ENCODE data around the gene UBAP1L. TPM values are rescaled to one million over a fixed set of nuclear protein-coding genes. Genes with fewer than 3 reads are reported as not detected.

Gene UBAP1L
- total RNA-seq, result 1 to 10 TPM in 4 of 5 donors, not detected in 1; 1.8 to 5.3 (median 2.6) TPM
- polyA plus RNA-seq, result 1 to 10 TPM in 2 of 3 donors, not detected in 1; 2.9 to 4.0 TPM
- long read RNA-seq, donor 1, full-length matches to known transcripts, result 2 of 2 reads
- long read RNA-seq, donor 1, partial matches to known transcripts, result 0 of 2 reads
- long read RNA-seq, donor 1, other reads (novel, unspliced or antisense), result 0 of 2 reads
- long read RNA-seq, donor 2, result 0 reads
- long read RNA-seq, donor 3, result 0 reads
- long read RNA-seq, donor 4, result 0 reads
- long read RNA-seq, donor 5, full-length matches to known transcripts, result 2 of 2 reads
- long read RNA-seq, donor 5, partial matches to known transcripts, result 0 of 2 reads
- long read RNA-seq, donor 5, other reads (novel, unspliced or antisense), result 0 of 2 reads
- long read RNA-seq, donor 6, full-length matches to known transcripts, result 3 of 3 reads
- long read RNA-seq, donor 6, partial matches to known transcripts, result 0 of 3 reads
- long read RNA-seq, donor 6, other reads (novel, unspliced or antisense), result 0 of 3 reads
- long read RNA-seq, donor 7, result 0 reads
- long read RNA-seq, donor 8, full-length matches to known transcripts, result 2 of 2 reads
- long read RNA-seq, donor 8, partial matches to known transcripts, result 0 of 2 reads
- long read RNA-seq, donor 8, other reads (novel, unspliced or antisense), result 0 of 2 reads
- long read RNA-seq, donor 9, result 0 reads
- long read RNA-seq, donor 10, full-length matches to known transcripts, result 2 of 2 reads
- long read RNA-seq, donor 10, partial matches to known transcripts, result 0 of 2 reads
- long read RNA-seq, donor 10, other reads (novel, unspliced or antisense), result 0 of 2 reads

- Histone ChIP-seq H3K4me3 (no peak within 1 kb of the TSS), H3K4me1 (no peaks in the 10 kb centered on the region), H3K9me3 (no peaks in the 10 kb centered on the region), H3K36me3 (peaks cover 37 to 96% (median 90%) of the 10 kb centered on the region in 4 donors), H3K27me3 (no peaks in the 10 kb centered on the region), H3K27ac (no peak within 1 kb of the TSS)
- no peak for DNase-seq
- no peak for TF ChIP-seq CTCF (IDR thresholded peaks at IDR 0.05)
- 83 to 88% (median 85%) methylated on average over 2 of the region's 2 CpGs for WGBS, 5 donors
- intact Hi-C loops (cut with DNase I; ENCODE audit: low total_unique reads), result no loop called here
Measured at GRCh38 chr15:65115086-65115485, at the start of gene UBAP1L. TSS of gene UBAP1L (minus strand) at chr15:65115200. CDS start at chr15:65106215, 8,985 bp downstream.

- Histone ChIP-seq H3K27ac (no peak overlapping the region), H3K36me3 (peaks cover 18 to 80% (median 69%) of the 10 kb centered on the region in 4 donors), H3K27me3 (no peaks in the 10 kb centered on the region), H3K4me3 (no peak overlapping the region), H3K9me3 (no peaks in the 10 kb centered on the region), H3K4me1 (peaks cover 0 to 28% (median 2%) of the 10 kb centered on the region in 4 donors)
- WGBS, 5 donors, result 42 to 71% (median 58%) methylated on average over 1 of the region's 1 CpG
- DNase-seq, result no peak
- TF ChIP-seq POLR2A (IDR thresholded peaks at IDR 0.05), result no peak
- no peak for TF ChIP-seq POLR2AphosphoS5 (IDR thresholded peaks at IDR 0.05)
- TF ChIP-seq EP300 (IDR thresholded peaks at IDR 0.05), result no peak
- TF ChIP-seq CTCF (IDR thresholded peaks at IDR 0.05), result no peak
- intact Hi-C loops (cut with DNase I; ENCODE audit: low total_unique reads), result no loop called here
Measured at GRCh38 chr15:65164139-65164538, 49.1 kb upstream of the UBAP1L start.

- no peaks in the 10 kb centered on the region for H3K27me3 ChIP-seq
- intact Hi-C loops (cut with DNase I; ENCODE audit: low total_unique reads), result no loop called here
- 81 to 88% (median 86%) methylated on average over 4 of the region's 4 CpGs for WGBS, 5 donors
- peaks cover 15 to 84% (median 71%) of the 10 kb centered on the region in 4 donors for H3K36me3 ChIP-seq
- H3K27ac ChIP-seq, result no peak overlapping the region
- TF ChIP-seq CTCF (IDR thresholded peaks at IDR 0.05) (no peak), EP300 (IDR thresholded peaks at IDR 0.05) (no peak), POLR2AphosphoS5 (IDR thresholded peaks at IDR 0.05) (no peak), POLR2A (IDR thresholded peaks at IDR 0.05) (no peak)
- H3K9me3 ChIP-seq, result no peaks in the 10 kb centered on the region
- no peak overlapping the region for H3K4me3 ChIP-seq
- no peak for DNase-seq
- H3K4me1 ChIP-seq, result peaks cover 0 to 28% (median 2%) of the 10 kb centered on the region in 4 donors
Measured at GRCh38 chr15:65163041-65163440, 48.0 kb upstream of the UBAP1L start.

- no peaks in the 10 kb centered on the region for H3K4me1 ChIP-seq
- H3K36me3 ChIP-seq, result peaks cover 59 to 96% (median 84%) of the 10 kb centered on the region in 4 donors
- H3K4me3 ChIP-seq, result no peak overlapping the region
- H3K9me3 ChIP-seq, result no peaks in the 10 kb centered on the region
- TF ChIP-seq EP300 (IDR thresholded peaks at IDR 0.05), result no peak
- no peak for TF ChIP-seq POLR2AphosphoS5 (IDR thresholded peaks at IDR 0.05)
- no peak for TF ChIP-seq POLR2A (IDR thresholded peaks at IDR 0.05)
- TF ChIP-seq CTCF (IDR thresholded peaks at IDR 0.05), result no peak
- no peaks in the 10 kb centered on the region for H3K27me3 ChIP-seq
- no peak for DNase-seq
- 65 to 77% (median 69%) methylated on average over 5 of the region's 5 CpGs for WGBS, 5 donors
- intact Hi-C loops (cut with DNase I; ENCODE audit: low total_unique reads), result no loop called here
- H3K27ac ChIP-seq, result no peak overlapping the region
Measured at GRCh38 chr15:65156692-65157091, 41.7 kb upstream of the UBAP1L start.
